Pancreas (tissue), 10 donors: Measurements from ENCODE around the gene TBX4. TPM values are rescaled to one million over a fixed set of nuclear protein-coding genes. Genes with fewer than 3 reads are reported as not detected.

Source experiments
- ATAC-seq, 4 donors: fragments of 200-7000 bp; cut with Tn5 transposase; one replicate each; pipeline versions ENCODE4 v1.8.0 to v1.9.1; 2020; ENCODE audit warnings: mild to moderate bottlenecking in 4 of 4, moderate library complexity in 4 of 4
- DNase-seq, 6 donors: peaks; one replicate each; pipeline ENCODE4 v3.0.0-alpha.2; 2020
- FAIRE-seq: peaks from 2 replicates; lab custom pipeline; 2012; peaks lifted over from hg19 to GRCh38; lab: Jason Lieb, UNC
- H3K27ac ChIP-seq, 4 donors: fragments of 200-600 bp; sonication (generic); 1 replicate in 3 of 4; 2 replicates in 1 of 4; pipeline versions ENCODE4 v1.5.0 to v1.8.0; 2020
- H3K27me3 ChIP-seq, 4 donors: fragments of 200-600 bp; one replicate each; pipeline ENCODE4 v1.8.0; 2021
- H3K36me3 ChIP-seq, 3 donors: fragments of 200-600 bp; sonication (generic) in 1 of 3; one replicate each; pipeline versions ENCODE4 v1.5.0 to v1.8.0; 2020 to 2021
- H3K4me1 ChIP-seq, 3 donors: fragments of 200-600 bp; one replicate each; pipeline ENCODE4 v1.8.0; 2021
- H3K4me3 ChIP-seq, 4 donors: fragments of 200-600 bp; sonication (generic) in 2 of 4; one replicate each; pipeline versions ENCODE4 v1.5.0 to v1.8.0; 2020 to 2021
- H3K9me3 ChIP-seq, 4 donors: fragments of 200-600 bp; one replicate each; pipeline ENCODE4 v1.8.0; 2021
- WGBS, 2 donors: extraction: QIAGEN DNeasy Blood & Tissue Kit; methylation state at CpG; one replicate each; pipeline ENCODE4 v1.1.7; 2013; 5-methylcytosine and 5-hydroxymethylcytosine counted together
- intact Hi-C, 3 donors: fragments of 100-400 bp; cut with DNase I; formaldehyde crosslinking; loops; one replicate each; pipeline versions ENCODE4 v1.11.1 to v1.14.2; 2022
- polyA plus RNA-seq, 2 donors: library from polyadenylated mRNA; stranded (reverse); fragments of 200-250 nt; gene quantifications; one replicate each; pipeline ENCODE4 v1.2.3, GENCODE V29; 2013
- total RNA-seq, 6 donors: library from RNA; stranded (reverse); fragmentation: NEBNext Ultra II Directional in 4 of 6; extraction: Animal tissue kit (Norgen Biotek cat#: 25700) in 4 of 6; gene quantifications; one replicate each; pipeline versions ENCODE4 v1.2.1 to v1.2.4, GENCODE V29; 2021 to 2023
- TF ChIP-seq, protein P1 (sequence below), 4 donors: fragments of 200-600 bp; sonication (generic) in 3 of 4; IDR thresholded peaks; one replicate each; pipeline versions ENCODE4 v1.5.0 to v1.8.0; 2021; ENCODE audit warnings: antibody characterized with exemption in 4 of 4
- donor health status: healthy with polysubstance abuse.
- donor health status: DM: no; HTN: no; CAD: no; lungs with moderate emphysema.
- donor health status: DM: no; HTN: no; CAD: no.
- donor health status: control.
- donor health status: control.
- donor health status: Bipolar disorder and iron deficiency.
- donor health status: DM: yes; HTN: yes; CAD: no.
- donor health status: DM: no; HTN: no; CAD: no.
- donor health status: DM: no; HTN: no; CAD: no.
- donor health status: DM: yes; HTN: yes; CAD: no.

Gene TBX4
- total and polyA plus RNA-seq, 8 donors, result not detected

DNA sequence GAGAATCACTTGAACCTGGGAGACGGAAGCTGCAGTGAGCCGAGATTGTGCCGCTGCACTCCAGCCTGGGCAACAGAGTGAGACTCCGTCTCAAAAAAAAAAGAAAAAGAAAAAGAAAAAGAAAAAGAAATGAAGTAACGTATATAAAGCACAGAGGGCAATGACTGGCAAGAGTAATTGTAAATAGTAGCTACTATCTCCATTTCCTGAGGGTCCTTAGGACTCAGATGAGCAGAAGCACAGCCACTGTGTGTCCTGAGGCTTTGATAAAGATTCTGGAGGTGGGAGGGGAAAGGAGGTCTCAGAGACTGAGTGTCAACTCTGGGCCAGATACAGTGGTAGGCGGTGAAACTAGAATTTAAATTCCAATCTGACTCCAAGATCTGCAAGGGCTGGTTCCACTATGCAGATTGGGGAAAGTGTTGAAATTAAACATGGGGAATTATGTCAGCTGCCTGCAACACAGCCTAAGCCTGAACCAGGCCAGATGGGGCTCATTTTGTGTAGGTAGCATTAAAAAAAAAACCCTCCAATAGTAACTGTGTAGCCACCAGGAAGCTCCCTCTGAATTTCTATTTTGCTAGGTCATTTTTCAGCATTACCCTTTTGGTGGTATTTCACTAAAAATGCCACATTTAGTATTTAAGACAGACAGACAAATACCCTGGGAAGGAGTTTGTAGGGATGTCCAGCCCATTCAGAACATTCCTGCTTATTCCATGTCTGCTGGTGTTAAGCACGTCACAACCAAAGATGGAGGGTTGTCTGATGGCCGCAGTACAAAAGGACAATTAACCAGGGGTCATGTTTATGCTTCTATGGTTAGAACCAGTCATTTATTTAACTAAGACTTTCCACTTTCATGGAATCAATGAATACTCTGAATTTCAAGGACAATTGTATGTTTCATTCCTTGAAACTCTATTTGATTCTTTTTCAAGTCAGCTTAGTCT, 46.1 kb downstream of the TBX4 start:
- no peak overlapping the region for H3K4me3 ChIP-seq
- no peaks in the 10 kb centered on the region for H3K4me1 ChIP-seq
- DNase-seq (no peak), FAIRE-seq (no peak), ATAC-seq (no peak)
- 89 to 92% methylated on average over 8 of the region's 8 CpGs for WGBS, 2 donors
- intact Hi-C loops, result no loop called here
- no peaks in the 10 kb centered on the region for H3K36me3 ChIP-seq
- TF ChIP-seq, protein P1, sequence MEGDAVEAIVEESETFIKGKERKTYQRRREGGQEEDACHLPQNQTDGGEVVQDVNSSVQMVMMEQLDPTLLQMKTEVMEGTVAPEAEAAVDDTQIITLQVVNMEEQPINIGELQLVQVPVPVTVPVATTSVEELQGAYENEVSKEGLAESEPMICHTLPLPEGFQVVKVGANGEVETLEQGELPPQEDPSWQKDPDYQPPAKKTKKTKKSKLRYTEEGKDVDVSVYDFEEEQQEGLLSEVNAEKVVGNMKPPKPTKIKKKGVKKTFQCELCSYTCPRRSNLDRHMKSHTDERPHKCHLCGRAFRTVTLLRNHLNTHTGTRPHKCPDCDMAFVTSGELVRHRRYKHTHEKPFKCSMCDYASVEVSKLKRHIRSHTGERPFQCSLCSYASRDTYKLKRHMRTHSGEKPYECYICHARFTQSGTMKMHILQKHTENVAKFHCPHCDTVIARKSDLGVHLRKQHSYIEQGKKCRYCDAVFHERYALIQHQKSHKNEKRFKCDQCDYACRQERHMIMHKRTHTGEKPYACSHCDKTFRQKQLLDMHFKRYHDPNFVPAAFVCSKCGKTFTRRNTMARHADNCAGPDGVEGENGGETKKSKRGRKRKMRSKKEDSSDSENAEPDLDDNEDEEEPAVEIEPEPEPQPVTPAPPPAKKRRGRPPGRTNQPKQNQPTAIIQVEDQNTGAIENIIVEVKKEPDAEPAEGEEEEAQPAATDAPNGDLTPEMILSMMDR (IDR thresholded peaks at IDR 0.05), result no peak
- H3K27ac ChIP-seq, result no peak overlapping the region
- no peaks in the 10 kb centered on the region for H3K9me3 ChIP-seq
- H3K27me3 ChIP-seq, result no peaks in the 10 kb centered on the region

DNA sequence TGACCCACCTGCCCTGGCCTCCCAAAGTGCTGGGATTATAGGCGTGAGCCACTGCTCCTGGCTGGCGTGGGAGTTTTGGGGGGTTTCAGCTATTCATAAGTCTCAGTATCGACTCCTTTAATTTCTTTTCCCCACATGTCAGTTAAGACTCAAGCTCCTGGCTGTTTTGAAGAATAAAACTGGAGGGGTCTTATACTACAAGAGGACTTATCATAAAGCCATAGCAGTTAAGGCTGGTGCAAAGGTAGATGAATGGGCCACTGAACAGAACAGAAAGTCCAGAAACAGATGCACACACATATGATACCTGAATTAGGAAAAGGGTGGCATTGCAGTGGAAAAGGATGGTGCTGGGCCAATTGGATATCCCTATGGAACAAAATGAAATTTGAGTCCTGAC, 47.4 kb downstream of the TBX4 start:
- Histone ChIP-seq H3K9me3 (no peaks in the 10 kb centered on the region), H3K4me1 (no peaks in the 10 kb centered on the region), H3K27me3 (no peaks in the 10 kb centered on the region), H3K4me3 (no peak overlapping the region), H3K36me3 (no peaks in the 10 kb centered on the region), H3K27ac (no peak overlapping the region)
- TF ChIP-seq, protein P1 (IDR thresholded peaks at IDR 0.05), result no peak
- DNase-seq (no peak), ATAC-seq (no peak), FAIRE-seq (no peak)
- 88 to 92% methylated on average over 3 of the region's 3 CpGs for WGBS, 2 donors
- intact Hi-C loops, result no loop called here

DNA sequence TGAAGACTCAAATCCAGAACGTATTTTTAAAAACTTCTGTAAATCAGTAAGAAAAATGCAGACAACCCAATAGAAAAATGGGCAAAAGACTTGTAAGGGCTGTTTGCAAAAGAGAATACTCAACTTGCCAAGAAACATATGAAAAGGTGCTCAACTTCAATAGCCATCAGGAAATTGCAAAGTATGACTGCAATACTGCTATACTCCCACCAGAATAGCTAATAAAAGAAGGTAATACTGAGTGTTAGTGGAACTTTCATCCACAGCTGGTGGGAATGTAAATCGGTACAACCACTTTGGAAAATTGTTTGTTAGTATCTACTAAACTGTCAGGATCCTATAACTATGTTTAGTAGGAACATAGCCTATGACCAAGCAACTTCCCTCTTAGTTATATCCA, 48.1 kb downstream of the TBX4 start:
- no peak overlapping the region for H3K4me3 ChIP-seq
- no peaks in the 10 kb centered on the region for H3K4me1 ChIP-seq
- ATAC-seq, result no peak
- FAIRE-seq, result no peak
- no peaks in the 10 kb centered on the region for H3K27me3 ChIP-seq
- WGBS, 2 donors, result 87% methylated on average over 2 of the region's 2 CpGs
- H3K27ac ChIP-seq, result no peak overlapping the region
- H3K36me3 ChIP-seq, result no peaks in the 10 kb centered on the region
- DNase-seq, result no peak
- H3K9me3 ChIP-seq, result no peaks in the 10 kb centered on the region
- TF ChIP-seq, protein P1 (IDR thresholded peaks at IDR 0.05), result no peak
- intact Hi-C loops, result no loop called here

DNA sequence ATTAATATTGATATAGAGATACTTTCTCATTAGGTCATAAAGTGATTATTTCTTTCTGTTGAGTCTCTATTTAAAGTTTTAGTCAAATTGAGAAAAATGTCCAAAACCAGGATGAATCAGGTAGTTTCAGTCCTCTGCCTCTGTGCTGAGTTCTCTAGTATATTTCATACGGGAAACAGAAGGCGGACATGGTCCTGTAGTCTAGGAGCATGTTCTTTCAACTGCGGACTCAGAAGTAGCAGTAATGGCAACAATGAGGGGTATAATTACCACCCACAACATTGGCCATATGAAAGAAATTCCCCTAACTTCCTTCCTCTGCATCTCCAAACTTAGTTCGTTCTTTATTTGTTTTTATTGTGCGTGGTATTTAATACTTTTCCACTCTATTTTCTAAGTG, 50.1 kb downstream of the TBX4 start:
- Histone ChIP-seq H3K9me3 (no peaks in the 10 kb centered on the region), H3K4me1 (no peaks in the 10 kb centered on the region), H3K36me3 (no peaks in the 10 kb centered on the region), H3K27me3 (no peaks in the 10 kb centered on the region), H3K27ac (no peak overlapping the region), H3K4me3 (no peak overlapping the region)
- no peak for ATAC-seq
- intact Hi-C loops, result no loop called here
- 92 to 96% methylated on average over 5 of the region's 5 CpGs for WGBS, 2 donors
- FAIRE-seq, result no peak
- no peak for DNase-seq
- TF ChIP-seq, protein P1 (IDR thresholded peaks at IDR 0.05), result no peak

DNA sequence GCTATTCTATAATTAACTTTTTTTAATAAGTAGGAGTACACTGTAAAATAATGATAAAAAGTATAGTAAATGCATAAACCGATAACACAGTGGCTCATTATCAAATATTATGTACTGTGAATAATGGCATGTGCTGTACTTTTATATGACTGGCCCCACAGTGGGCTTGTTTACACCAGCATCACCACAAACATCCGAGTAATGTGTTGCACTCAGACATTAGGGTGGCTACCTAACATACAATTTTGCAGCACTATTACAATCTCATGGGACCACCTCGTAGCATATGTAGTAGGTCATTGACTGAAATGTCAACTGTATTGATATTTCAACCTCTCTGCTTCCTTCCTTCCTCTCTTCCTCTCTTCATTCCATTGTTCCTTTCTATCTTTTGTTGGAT, 51.7 kb downstream of the TBX4 start:
- WGBS, 2 donors, result 48 to 58% methylated on average over 3 of the region's 3 CpGs
- TF ChIP-seq, protein P1 (IDR thresholded peaks at IDR 0.05), result no peak
- peaks cover 0 to 2% (median 0%) of the 10 kb centered on the region in 3 donors for H3K4me1 ChIP-seq

More for the DNA sequence above, 51.7 kb downstream of the TBX4 start:
- intact Hi-C loops, result no loop called here
- ATAC-seq (no peak), DNase-seq (no peak), FAIRE-seq (no peak)
- no peaks in the 10 kb centered on the region for H3K36me3 ChIP-seq
- H3K4me3 ChIP-seq, result no peak overlapping the region
- no peaks in the 10 kb centered on the region for H3K27me3 ChIP-seq
- no peaks in the 10 kb centered on the region for H3K9me3 ChIP-seq
- H3K27ac ChIP-seq, result no peak overlapping the region
